NCI-H2196 treated with DMSO at 0.1 percent for 48 hours (cell line): ENCODE data around the gene ADAMTS8.
A peak's percentile ranks its signal among the peaks of the same experiment; 100 is the strongest.

Experiments
- DNase-seq: peaks from one replicate; lab custom pipeline; 2025; ENCODE audit not compliant: unreplicated experiment; lab: John Stamatoyannopoulos, UW

ADAMTS8 gene

DNA sequence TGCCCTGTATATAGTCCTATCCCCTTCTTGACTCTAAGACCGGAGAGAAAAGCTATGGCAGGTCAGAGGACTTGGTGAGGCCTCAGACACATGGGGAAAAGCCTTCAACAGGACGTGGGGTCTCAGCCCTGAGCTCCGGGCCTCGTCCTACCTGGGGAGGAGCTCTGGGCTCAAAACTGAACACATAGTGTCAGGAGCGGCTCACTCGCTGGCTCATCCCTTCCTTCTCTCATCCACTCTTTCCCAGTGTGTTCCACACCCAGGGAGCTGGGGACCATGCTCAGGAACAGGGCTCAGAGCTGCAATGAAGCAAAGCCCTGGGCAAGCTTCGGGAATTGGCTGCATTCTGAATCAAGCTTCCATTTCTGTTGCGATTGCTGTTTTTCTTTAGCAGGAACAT lies 34.5 kb upstream of the ADAMTS8 start:
- no peak for DNase-seq

DNA sequence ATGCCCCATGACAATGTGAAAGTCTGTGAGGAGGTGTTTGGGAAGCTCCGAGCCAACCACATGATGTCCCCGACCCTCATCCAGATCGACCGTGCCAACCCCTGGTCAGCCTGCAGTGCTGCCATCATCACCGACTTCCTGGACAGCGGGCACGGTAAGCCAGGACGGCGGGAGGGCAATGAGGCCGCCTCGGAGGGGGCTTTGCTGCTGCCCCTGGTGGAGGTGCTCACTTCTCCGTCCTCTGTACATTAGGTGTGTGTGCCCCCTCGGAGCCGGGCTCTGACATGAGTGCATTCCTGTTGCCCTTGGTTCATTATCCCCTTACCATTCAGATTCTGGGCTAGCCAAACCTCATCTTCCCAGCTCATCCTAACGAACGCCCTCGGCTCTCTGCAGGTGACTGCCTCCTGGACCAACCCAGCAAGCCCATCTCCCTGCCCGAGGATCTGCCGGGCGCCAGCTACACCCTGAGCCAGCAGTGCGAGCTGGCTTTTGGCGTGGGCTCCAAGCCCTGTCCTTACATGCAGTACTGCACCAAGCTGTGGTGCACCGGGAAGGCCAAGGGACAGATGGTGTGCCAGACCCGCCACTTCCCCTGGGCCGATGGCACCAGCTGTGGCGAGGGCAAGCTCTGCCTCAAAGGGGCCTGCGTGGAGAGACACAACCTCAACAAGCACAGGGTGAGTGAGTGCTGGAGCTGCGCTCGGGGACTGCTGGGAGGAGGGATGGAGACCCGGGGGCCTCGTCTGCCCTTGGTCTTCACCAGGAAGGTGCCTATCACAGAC lies 33.9 kb upstream of the ADAMTS8 start:
- no peak for DNase-seq

DNA sequence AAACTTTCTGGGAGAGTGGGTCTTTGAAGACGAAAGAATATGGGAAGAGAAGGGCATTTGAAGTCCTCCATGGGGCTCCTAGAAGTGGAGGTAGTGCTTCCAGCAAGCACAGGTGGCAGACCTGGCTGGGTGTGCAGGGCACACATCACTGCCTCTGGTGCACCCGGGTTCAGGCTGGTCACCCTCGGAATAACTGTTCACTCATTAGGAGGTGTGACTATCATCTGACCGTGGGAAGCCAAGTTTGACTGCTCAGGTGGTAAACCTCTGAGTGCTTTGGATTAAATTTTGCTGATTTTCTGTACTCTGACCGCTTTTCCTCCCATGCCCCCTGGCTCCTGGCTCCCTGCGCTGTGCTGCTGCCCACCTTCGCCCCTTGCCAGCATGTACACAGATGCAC lies 31.1 kb upstream of the ADAMTS8 start:
- no peak for DNase-seq

DNA sequence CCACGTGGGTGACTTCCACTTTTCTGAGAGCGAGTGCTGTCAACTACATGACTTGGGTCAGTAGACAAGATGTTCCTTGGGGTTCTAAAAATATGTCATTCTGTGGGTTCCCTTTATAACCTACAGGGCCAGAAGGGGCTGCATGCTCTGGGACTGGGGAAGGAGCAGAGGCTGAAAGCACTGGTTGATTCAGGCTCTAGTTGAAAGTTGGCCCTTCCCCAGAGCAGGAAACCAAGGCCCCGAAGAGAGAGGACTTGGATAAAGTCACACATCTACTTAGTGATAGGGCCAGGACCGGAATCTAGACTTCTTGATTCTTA lies 30.0 kb upstream of the ADAMTS8 start:
- no peak for DNase-seq

DNA sequence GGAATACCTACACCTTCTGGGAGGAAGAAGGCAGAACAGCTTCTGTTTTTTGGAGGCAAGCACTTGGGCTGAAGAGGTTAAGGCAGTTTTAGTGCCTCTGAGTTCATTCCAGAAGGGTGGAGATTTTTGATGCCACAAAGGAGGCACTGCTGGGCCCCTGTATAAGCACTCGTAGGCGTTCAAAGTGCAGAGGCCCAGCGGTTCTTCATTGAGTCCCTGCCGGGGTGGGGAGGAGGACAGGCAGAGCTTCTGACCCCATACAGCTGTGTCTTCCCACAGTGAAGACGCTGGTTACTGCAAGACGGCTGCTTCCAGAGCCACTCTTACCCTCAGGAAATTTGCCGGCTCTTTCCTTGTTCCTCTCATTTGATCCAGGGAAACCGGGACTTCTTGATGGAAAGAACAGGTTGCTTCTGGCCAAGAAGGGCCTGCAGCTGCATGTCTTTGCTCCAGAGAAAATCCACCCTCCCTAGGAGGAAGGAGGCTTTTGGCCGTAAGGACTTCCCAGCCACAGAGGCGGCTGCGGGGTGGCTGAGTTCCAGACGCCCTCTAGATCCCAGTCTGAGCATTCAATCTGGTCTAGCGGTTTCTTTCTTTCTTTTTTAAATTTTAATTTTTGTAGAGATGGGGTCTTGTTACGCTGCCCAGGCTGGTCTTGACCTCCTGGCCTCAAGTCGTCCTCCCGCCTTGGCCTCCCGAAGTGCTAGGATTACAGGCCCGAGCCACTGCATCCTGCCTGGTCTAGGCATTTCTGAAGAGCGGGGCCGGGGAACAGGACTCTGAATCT lies 29.4 kb upstream of the ADAMTS8 start:
- DNase-seq = no peak

DNA sequence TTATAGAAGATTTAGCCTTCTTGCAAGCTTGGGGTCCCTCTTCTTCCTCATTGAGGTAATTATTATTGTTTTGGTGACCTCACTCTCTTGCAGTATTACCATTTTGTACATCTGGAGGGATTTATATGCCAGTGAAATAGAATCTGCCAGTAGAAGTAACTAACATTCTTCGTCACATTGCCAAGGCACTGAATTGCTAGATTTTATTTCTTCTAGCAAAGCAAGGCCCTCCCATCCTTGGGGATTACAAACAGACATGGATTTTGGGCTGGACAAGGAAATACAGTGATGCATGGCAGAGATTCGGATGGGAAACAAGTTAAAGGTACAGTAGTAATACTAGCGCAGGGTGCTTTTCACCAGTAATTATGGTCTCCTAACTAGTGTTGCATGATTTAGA lies 27.9 kb upstream of the ADAMTS8 start:
- DNase-seq = no peak

DNA sequence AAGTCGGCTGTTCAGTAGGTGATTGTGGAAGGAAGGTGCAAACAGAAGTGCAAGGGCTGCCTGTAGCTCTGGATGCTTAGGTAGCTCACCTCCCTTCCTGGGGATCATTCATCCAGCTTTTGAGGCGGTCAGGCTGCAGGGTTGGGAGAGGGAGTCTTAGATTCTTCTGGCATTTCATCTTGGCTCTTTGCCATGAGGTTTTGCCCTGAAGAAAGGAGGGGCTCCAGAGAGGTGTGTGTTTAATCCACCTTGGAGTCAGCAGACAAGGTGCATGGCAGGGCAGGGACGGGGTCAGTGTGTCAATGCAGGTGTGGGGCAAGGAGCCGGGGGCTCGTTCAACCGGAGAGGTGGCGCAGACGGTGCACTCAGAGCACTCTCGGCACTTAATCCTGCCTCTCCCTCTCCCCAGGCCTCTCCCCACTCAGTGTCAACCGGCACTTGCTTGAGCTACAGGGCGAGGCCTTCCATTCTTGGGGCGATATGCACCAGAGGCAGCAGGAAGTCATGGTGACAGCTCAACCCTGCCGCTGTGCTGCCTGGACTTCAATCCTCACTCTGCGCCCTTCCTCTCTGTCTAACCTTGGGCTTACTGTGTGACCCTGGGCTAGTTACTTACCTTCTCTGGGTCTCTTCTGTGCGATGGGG lies 27.2 kb upstream of the ADAMTS8 start:
- no peak for DNase-seq

DNA sequence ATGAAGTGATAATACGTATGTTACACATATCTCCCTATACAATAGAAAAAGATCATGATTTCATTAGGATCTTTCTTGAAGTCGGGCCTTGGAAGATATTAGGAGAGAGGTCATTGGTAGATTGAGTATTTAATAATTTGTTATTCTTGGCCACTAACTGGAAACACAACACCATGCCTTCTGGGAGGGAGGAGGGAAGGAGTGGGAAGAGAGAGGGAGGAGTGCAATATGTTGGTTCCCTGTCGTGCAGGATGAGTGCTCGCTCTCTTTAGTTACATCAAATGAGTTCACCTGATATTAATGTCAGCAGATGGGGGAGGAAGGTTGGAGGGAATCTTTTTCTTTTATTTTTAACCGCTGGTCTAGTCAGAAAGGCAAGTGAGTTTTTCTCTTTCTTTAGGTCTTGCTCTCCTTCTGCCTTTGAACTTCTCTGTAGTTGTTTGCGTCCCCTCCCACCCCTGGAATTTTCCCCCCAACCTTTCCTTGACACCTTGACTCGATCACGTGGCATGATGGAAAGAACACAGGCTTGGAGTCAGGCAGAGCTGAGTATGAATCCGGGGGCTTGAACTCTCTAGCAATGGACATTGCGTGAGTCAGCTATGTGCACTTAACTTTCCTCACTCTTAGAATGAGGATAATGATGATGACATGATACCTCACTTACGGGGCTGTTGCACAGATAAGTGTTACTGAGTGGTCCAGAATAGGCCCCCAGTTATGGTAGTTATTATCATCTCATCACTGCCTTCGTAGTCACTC lies 26.3 kb upstream of the ADAMTS8 start:
- DNase-seq = no peak

DNA sequence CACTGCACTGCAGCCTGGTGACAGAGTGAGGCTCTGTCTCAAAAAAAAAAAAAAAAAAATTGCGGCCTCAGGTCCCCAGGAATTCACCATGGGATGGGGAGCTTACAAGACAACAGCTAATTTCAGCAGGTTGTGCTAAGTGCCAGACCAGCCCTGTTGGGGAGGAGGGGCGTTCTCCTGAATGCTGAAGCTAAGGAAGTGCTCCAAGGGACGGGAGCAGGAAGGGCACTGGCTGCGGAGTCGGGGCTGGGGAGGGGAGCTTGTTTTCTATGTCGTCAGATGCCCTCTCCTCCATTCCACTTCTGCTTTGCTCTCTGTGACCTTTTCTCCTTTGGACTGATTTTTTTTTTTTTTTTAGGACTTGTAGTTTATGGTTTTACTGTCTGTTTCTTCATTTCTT lies 24.5 kb upstream of the ADAMTS8 start:
- DNase-seq = no peak

DNA sequence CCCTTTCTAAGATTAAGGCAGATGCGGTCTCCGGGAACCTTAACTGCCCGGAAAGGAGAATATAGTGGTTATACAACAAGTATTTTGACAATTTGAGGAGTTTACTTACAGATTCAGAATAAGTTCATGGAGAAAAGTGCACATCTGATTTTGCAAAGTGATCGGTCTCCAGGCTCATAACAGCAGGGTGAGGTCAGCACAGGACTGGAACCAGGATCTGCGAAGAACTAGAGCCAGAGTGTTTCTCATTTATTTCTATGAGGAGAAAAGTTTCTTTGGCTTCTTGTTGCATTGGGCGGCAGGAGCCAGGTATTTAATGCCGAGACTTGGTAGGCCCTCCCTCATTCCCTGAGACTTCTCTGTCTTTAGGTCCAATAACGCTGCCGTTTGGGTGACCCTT lies 23.8 kb upstream of the ADAMTS8 start:
- no peak for DNase-seq

DNA sequence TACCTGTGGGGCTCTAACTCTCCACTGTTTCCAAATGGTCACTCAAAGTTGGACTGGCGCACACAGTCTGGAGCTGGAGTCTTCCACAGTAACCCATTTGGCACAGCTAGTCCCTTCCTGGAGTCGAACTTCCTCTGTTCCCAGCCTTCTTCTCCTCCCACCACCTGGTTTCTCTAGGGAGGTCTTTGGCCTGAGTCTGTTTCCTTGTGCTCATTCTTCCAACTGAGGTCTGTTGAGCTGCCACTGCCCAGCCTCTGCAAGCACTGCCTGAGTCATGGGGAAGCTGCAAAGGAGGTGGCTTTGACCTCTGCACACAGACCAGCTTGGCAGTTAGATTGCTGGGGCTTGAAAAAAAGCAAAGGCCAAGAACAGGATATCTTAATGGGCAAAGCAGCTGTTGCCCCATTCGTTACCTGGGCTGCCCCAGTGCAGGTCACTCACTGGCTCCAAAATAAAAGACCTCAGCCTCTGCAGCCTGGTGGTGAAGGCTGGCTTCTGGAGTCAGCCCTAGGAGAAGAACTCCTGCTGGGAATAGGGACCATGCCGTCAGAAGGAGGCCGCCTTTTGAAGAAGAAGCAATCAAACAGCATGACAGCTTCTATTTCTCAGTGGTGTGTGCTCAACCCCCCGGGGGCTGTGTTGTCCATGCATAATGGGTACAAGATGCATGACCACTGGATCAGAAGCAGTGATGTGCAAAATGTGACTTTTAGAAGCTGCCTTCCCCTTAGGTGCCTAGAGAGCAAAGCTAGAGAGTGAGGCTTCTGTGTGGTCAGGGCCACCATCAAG lies 23.0 kb upstream of the ADAMTS8 start:
- no peak for DNase-seq

DNA sequence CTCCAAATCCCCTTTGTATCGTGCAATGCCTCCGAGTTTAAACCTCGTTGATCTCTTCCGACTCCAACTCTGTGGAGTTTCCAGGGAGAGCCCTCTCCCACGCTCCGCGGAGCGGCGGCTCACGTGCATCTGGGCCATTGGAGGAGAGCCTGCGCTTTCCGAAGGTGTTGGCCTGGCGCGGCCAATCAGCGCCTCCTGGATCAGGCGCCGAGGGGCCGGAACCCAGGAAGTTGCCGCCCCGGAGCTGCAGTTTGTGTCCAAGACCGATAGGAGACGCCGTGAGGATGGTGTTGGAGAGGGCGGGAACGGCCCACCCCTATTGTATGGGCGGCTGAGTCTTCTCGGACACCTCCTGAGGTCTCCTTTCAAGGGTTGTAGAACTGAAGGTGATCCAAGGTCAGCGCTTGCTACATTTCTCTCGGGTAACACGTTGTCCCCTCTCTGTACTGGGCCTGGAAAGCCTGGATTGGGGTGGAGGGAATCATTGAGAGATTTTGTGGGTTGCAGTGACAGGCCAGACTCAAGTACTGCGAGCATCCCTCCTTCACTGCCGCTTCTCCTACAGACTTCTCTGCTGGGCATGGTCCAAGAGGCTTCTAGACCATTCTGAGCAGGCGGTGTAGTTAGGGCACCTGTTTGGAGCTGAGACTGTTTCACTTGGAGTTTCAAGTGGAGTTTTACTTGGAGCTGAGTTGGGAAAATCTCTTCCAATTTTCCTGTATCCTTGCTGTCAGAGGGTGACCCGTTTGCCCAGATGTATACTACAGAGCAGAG lies 21.8 kb upstream of the ADAMTS8 start:
- DNase-seq = no peak

DNA sequence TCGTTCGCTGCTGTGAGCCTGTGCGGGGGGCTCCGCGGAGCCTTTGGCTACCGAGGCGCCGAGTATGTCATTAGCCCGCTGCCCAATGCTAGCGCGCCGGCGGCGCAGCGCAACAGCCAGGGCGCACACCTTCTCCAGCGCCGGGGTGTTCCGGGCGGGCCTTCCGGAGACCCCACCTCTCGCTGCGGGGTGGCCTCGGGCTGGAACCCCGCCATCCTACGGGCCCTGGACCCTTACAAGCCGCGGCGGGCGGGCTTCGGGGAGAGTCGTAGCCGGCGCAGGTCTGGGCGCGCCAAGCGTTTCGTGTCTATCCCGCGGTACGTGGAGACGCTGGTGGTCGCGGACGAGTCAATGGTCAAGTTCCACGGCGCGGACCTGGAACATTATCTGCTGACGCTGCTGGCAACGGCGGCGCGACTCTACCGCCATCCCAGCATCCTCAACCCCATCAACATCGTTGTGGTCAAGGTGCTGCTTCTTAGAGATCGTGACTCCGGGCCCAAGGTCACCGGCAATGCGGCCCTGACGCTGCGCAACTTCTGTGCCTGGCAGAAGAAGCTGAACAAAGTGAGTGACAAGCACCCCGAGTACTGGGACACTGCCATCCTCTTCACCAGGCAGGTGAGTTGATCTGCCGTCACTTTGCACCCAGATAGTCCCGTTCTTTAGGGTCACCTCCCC lies 21.0 kb upstream of the ADAMTS8 start:
- DNase-seq = no peak

DNA sequence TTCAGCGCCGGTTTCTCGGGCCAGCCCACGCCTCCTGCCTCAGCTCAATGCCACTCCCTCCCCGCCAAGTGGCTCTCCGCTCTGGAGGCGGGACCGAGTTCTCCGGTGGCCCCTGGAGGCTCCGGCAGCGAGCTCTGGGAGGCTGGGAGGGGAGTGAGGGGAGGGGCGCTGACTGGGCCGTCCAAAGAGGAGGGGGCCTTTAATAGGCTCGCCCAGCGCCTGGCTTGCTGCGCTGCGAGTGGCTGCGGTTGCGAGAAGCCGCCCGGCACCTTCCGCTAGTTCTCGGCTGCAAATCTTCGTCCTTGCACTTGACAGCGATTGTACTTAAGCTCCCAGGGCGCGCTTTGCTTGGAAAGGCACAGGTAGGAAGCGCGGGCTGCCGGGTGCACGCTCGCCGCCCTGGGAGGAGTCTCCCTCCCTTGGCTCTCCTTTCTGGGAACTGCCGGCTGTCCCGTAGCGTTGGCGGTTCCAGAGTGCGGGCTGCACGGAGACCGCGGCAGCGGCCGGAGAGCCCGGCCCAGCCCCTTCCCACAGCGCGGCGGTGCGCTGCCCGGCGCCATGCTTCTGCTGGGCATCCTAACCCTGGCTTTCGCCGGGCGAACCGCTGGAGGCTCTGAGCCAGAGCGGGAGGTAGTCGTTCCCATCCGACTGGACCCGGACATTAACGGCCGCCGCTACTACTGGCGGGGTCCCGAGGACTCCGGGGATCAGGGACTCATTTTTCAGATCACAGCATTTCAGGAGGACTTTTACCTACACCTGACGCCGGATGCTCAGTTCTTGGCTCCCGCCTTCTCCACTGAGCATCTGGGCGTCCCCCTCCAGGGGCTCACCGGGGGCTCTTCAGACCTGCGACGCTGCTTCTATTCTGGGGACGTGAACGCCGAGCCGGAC lies 20.3 kb upstream of the ADAMTS8 start, which contains the start of gene ADAMTS15:
Gene ADAMTS15, plus strand, starts transcription at position 230 of the 894 bp plus-strand sequence. Its CDS starts 329 bp downstream, at position 559.
- peak; percentile 76 for DNase-seq

DNA sequence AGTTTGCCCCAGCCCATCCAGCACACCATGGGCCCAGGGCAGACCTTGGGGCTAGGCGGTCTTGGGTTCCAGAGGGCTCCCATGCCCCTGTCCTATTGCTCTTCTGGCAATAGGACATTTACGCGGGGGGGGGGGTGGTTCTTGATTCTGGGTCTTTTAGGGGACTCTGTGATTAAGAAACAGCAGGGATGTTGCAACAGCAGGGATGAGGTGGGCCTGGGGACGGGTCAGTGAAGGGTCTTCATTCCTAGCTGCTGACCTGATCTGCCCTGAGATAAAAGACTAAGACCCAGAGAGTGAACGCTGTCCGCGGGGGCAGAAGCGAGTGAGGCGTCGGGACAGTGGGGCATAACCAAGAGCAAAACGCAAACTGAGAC lies 19.6 kb upstream of the ADAMTS8 start:
- no peak for DNase-seq

DNA sequence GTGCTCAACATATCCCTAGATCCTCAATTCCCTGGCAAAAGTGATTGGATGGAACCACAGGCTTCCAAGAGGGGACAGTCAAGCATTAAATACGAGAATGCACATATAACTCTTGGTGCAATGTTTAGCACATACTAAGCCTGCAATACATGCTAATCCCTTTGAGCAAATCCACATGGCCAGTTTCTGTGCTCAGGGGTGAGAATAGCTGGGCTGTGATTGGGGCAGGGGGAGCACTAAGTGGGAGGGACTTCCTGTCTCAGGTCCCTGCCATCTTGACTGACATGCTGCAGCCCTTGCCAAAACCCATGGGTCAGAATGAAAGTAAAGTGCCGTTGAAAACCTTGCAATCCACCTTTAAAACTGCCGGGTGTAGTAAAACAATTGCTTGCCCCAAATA lies 17.4 kb upstream of the ADAMTS8 start:
- no peak for DNase-seq

DNA sequence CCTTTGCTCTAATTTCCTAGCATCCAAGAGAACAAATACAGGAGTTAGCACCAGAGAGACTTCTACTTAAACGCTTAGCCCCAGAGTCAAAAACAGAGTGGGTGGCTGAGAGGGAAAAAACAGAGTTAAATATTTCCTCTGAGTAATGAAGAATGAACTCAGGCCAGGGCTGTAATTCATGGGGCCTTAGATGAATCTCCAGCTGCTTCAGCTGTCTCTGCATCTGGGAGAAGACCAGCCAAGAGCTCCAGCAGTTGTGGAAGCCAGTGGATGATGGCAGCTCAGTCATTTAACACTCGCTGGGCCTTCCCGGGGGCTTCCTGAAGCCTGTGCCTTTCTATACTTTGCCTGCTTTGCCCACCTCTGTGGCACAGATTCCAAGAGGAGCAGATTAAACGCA lies 14.3 kb upstream of the ADAMTS8 start:
- no peak for DNase-seq

DNA sequence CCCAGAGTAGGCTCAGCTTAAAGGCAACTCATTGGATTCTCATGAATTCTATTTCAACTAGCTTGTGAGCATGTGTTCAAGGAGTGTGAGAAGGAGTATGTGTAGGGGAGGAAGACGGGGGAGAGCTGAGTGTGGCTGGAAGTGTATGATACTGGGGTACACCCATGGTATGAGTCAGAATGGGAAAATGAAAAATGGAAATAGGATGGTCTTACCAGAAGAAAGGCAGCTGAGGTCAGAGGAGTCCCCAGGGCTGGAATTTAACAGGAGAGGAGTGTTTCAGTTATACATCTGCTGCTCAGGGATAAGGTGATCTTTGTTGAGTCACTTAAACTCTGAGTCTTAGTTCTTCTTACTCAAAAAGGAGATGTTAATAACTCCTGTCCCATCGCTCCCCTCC lies 13.3 kb upstream of the ADAMTS8 start:
- DNase-seq = no peak
